K562 (cell line): ENCODE data around the gene CEBPB.

Experiments
- EZH2 ChIP-seq: IDR thresholded peaks from 2 replicates; pipeline ENCODE4 v1.6.1; 2012; ENCODE audit warnings: low read depth, mild to moderate bottlenecking, inconsistent platforms, low read length, borderline replicate concordance
- KLF16 ChIP-seq: IDR thresholded peaks from 2 replicates; pipeline ENCODE4 v1.6.1; 2016; ENCODE audit warnings: antibody characterized with exemption
- MNT ChIP-seq, 2 experiments: fragments of 450-650 bp; conservative IDR thresholded peaks; 2 replicates each; pipeline ENCODE4 v1.6.1; 2017; ENCODE audit warnings: mild to moderate bottlenecking in 2 of 2, moderate library complexity in 2 of 2
- SMAD4 ChIP-seq: fragments of 250-450 bp; sonication (Bioruptor Pico); conservative IDR thresholded peaks from 2 replicates; pipeline ENCODE4 v1.8.0; 2021; ENCODE audit warnings: inconsistent platforms, mild to moderate bottlenecking, moderate library complexity
- SMARCB1 ChIP-seq: IDR thresholded peaks from 2 replicates; pipeline ENCODE4 v1.6.1; 2011; ENCODE audit warnings: improper control_type of control experiment, low read depth; ENCODE audit not compliant: insufficient read length
- SNRNP70 ChIP-seq: fragments of 200-400 bp; formaldehyde crosslinking; optimal IDR thresholded peaks from 2 replicates; pipeline ENCODE3; 2017; ENCODE audit warnings: low read depth, low read length
- STAT5A ChIP-seq: IDR thresholded peaks from 2 replicates; pipeline ENCODE4 v1.6.1; 2012; ENCODE audit warnings: low read length, inconsistent platforms, borderline replicate concordance
- TCF7L2 ChIP-seq: fragments of 150-350 bp; IDR thresholded peaks from 2 replicates; pipeline ENCODE4 v1.6.1; 2016; ENCODE audit warnings: low read depth, mild to moderate bottlenecking, low read length, moderate library complexity

DNA sequence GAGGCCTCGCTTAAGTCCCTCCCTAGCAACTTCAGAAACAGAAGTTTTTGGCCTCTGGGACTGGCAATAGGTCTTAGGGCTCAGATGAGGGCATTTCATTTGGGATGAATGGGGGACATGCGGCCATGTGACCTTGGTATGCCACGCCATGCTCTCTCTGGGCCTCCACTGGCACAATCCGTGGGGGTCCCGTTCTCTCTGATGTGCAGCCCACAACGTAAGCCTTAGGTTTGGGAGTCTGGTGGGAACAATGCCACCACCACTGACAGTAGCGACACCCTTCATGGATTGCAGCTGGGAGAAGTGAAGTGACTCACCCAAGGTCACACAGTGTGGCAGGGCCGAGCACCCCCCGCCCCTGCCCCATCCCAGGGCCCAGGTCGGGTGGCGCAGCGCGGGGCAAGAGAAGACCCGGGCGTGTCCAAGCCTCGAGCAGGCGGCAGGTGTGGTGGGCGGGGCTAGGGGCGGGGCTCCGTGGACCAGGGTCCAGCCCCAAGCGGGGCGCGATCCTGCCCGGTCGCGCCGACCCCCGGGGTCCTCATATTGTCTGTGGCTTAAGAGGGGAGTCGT, 864 bp upstream of the CEBPB start:
- TF ChIP-seq SMAD4 (CRISPR knock-in tag) (no peak), SMARCB1 (no peak), MNT (conservative IDR thresholded peaks at IDR 0.05) (no peak), STAT5A (no peak), KLF16 (no peak), EZH2 (no peak), SNRNP70 (no peak), TCF7L2 (no peak)
